ENCODE results near the gene SEPHS2. TPM values are rescaled to one million over a fixed set of nuclear protein-coding genes. Genes with fewer than 3 reads are reported as not detected.

SEPHS2 gene, protein sequence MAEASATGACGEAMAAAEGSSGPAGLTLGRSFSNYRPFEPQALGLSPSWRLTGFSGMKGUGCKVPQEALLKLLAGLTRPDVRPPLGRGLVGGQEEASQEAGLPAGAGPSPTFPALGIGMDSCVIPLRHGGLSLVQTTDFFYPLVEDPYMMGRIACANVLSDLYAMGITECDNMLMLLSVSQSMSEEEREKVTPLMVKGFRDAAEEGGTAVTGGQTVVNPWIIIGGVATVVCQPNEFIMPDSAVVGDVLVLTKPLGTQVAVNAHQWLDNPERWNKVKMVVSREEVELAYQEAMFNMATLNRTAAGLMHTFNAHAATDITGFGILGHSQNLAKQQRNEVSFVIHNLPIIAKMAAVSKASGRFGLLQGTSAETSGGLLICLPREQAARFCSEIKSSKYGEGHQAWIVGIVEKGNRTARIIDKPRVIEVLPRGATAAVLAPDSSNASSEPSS
- 13.8 TPM for total RNA-seq

DNA sequence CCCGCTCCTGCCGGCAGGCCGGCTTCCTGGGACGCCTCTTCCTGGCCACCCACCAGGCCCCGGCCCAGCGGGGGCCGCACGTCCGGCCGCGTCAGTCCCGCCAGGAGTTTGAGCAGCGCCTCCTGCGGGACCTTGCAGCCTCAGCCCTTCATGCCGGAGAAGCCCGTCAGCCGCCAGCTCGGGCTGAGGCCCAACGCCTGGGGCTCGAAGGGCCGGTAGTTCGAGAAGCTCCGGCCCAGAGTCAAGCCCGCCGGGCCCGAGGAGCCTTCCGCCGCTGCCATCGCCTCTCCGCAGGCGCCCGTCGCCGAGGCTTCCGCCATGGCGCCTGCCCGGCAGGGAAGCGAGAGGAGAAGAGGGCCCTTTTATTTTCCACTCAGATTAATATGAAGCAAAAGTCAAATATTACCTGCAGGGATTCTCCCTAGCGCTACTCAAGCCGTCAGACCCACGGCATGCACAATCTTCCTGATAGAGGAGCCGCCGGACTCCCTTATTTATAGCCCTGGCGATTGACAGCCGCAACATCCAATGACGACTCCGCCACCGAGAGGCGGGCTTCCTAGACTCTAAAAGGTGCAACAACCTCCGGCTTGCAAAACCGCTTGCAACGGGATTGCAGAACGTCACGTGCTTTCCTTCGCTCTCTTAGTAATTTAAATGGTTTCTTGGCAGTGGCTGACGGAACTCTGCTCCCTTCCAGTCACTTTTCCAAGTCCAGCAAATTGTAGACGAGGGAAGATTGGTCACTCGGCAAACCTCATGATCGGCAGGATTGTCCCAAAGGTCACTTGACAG, at the start of gene SEPHS2:
Gene SEPHS2, minus strand, starts transcription at position 467 of the 795 bp plus-strand sequence. Its CDS starts 147 bp downstream, at position 320.

DNA sequence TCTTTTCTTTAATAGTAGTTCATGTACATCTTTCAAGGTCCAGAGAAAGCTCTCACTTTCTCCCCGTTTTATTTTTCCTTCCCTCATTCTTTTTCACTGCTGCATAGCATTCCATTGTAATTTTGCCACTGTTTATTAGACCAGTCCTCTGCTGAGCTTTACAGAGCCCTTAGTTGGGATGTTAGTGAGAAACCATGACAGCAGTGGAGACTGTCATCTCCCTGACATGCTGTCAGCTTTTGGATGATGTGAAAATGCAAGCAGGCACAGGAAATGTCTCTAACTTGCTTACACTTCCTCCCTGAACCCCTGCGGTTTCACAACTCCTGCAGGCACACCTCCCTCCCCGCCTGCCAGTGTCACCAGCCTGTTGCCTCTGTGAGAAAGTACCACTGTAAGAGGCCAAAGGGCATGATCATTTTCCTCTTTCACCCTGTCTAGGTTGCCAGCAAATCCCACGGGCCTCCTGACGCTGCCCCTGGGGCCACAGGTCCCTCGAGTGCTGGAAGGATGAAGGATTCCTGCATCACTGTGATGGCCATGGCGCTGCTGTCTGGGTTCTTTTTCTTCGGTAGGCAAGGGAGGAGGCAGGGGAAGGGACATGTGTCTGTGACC, 26.8 kb upstream of the SEPHS2 start, which contains the start of gene ITGAL:
Gene ITGAL, plus strand, starts transcription at position 415 of the 615 bp plus-strand sequence. Its CDS starts 96 bp downstream, at position 511.

DNA sequence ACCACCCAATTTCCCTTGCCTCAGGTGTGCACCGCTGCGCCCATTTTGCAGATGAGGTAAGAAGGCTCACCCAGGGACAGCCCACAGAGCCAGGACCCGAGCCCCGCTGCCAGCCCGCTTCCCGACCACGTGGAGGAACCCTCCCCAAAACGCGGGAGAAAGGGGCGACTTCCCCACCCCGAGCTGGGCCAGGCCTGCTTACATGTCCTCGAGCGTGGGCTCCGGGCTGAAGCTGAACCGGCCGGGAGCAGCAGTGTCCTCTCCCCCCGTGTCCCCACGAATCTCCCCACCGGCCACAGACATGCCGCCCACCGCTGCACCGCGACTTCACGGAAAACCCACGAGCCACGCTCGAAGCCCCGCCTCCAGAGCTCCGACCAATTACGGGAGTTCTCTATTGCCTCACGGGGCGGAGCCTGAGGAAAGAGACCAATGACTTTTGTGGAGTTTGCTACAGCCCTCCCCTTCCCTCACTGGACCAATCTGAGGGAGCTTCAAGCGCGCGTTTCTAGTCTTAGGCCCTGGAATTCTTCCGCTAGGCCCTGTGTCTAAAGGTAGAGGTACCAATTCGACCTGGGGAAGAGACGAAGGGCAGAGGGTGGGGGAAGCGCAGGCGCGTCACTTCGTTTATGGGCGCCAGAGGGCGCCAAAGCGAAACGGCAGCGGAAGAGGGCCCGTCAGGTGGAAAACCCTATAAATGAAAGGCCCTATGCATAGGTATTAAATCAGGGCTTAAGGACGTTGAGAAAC, 15.8 kb downstream of the SEPHS2 start, which contains the start of gene DCTPP1:
Gene DCTPP1, minus strand, starts transcription at position 353 of the 750 bp plus-strand sequence. Its CDS starts 50 bp downstream, at position 303.

DNA sequence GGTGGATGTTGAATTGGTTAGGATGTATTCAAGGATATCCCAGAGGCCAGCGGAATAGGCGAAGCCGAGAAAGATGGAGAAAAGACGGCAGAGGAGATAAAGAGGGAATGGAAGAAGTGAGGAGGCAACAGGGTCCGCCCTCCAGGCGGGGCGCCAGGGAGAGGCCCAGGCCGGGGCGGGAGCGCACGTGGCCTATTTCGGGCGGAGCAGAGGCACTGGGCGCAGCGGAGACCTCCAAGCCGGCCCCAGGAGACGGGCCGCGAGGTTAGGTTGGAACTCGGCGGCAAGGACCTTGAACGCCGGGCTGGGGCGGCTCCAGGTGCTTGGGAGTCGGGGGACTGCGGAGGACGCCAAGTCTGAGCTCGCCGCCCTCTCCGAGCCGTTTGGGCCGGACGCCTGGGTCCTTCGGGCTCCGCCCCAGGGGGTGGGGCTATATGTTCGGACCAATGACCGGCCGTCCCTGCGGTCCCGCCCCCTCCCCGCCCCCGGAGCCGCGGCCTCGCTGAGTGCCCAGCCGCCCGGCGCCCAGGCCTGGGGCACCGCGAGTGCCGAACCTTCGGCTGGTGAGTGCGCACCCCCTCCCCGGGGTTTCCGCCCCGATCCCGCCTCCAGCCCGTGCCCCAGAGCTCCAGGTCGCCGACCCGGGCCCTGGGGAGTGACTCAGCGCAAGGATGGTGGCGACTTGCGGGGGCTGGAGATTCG, 38.4 kb downstream of the SEPHS2 start, which contains the start of gene ZNF771:
Gene ZNF771, plus strand, starts transcription at position 505 of the 702 bp plus-strand sequence. CDS start 448 bp downstream, outside the sequence.

DNA sequence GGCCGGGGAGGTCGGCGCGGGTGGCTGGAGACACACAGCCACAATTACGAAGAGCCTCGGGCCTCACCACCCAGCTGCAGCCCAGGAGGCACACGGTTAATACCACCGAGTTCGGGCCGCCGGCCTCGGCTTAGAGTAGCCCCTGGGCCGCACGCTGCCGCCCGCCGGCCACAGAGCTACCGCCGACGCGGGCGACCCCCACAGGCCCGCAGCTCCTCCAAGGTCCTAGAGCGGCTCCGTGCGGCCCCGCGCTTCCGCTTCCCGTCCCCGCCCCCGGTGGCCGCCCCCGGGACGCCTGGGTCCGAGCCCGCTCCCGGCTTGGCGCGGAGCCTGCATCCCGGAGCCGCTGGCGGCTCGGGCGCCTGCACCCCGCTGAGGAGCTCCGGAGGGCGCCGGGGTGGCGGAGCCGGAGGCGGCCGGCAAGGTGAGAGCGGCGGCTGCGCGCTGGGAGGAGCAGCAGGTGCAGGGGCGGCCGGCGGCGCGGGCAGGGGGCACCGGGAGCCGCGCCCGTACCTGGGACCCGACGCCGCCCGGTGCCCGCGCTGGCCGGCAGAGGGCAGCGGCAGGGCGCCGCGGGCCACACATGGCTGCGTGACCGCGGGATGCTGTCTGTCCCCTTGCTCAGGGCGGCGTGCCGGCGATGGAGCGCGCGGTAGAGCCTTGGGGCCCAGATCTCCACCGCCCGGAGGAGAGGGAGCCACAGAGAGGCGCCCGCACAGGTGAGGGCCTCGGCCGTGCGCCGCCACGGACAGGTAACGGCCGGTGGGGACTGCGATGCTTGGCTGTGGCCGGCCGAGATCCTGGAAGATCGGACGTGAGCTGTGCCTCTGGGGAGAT, 50.3 kb downstream of the SEPHS2 start, which contains the start of gene ZNF48:
Gene ZNF48, plus strand, starts transcription at position 266 of the 837 bp plus-strand sequence. Its CDS starts 375 bp downstream, at position 641.

Small RNA genes lying within 50 kb of the gene (small RNA-seq; reads per million reads assigned to genes)
- not detected for gene RF00019
- gene RF00406, result 0.23 reads per million
- not detected for gene RNU7-61P

Other genes starting within 250 kb of the SEPHS2 start
- gene SULT1A3, start 246.6 kb downstream of the SEPHS2 start, total RNA-seq, result 1.6 TPM
- 2.5 TPM for gene NPIPB13, start 197.4 kb downstream of the SEPHS2 start, total RNA-seq
- 39.9 TPM for gene CD2BP2, start 90.6 kb downstream of the SEPHS2 start, total RNA-seq
- gene TBC1D10B, start 75.4 kb downstream of the SEPHS2 start, total RNA-seq, result 27.0 TPM
- not detected for gene MYL11, start 71.1 kb downstream of the SEPHS2 start, total RNA-seq
- 1.2 TPM for gene SEPTIN1, start 63.3 kb downstream of the SEPHS2 start, total RNA-seq
- gene ZNF48, start 50.5 kb downstream of the SEPHS2 start, total RNA-seq, result 29.3 TPM
- 10.4 TPM for gene ZNF771, start 38.3 kb downstream of the SEPHS2 start, total RNA-seq
- 25.4 TPM for gene DCTPP1, start 15.8 kb downstream of the SEPHS2 start, total RNA-seq
- gene ITGAL, start 26.9 kb upstream of the SEPHS2 start, total RNA-seq, result 1.2 TPM
- 26.5 TPM for gene ZNF768, start 80.7 kb upstream of the SEPHS2 start, total RNA-seq
- gene ZNF747, start 89.0 kb upstream of the SEPHS2 start, total RNA-seq, result 12.2 TPM
- gene ZNF764, start 112.5 kb upstream of the SEPHS2 start, total RNA-seq, result 9.2 TPM
- gene ZNF688, start 125.8 kb upstream of the SEPHS2 start, total RNA-seq, result 7.6 TPM
- 21.2 TPM for gene ZNF785, start 139.8 kb upstream of the SEPHS2 start, total RNA-seq
- gene ZNF689, start 164.5 kb upstream of the SEPHS2 start, total RNA-seq, result 12.0 TPM
- 9.0 TPM for gene PRR14, start 205.1 kb upstream of the SEPHS2 start, total RNA-seq
- 18.2 TPM for gene FBRS, start 212.6 kb upstream of the SEPHS2 start, total RNA-seq

Data from diencephalon (tissue), 1 donor.